Heart right ventricle (tissue), 16 donors: ENCODE data around the gene RAB33B. TPM values are rescaled to one million over a fixed set of nuclear protein-coding genes. Genes with fewer than 3 reads are reported as not detected.
A peak's percentile ranks its signal among the peaks of the same experiment; 100 is the strongest.

ENCODE experiments used
- ATAC-seq, 8 donors: fragments of 200-7000 bp; cut with Tn5 transposase; one replicate each; pipeline ENCODE4 v1.9.1; 2020; ENCODE audit warnings: mild to moderate bottlenecking in 8 of 8, moderate library complexity in 8 of 8, moderate number of reproducible peaks in 1 of 8
- DNase-seq, 2 donors: peaks; one replicate each; pipeline ENCODE4 v3.0.0-alpha.2; 2020
- H3K27ac ChIP-seq, 10 donors: fragments of 200-600 bp; sonication (generic) in 2 of 10; one replicate each; pipeline versions ENCODE4 v1.5.0 to v1.8.0; 2020 to 2022; ENCODE audit warnings: mild to moderate bottlenecking in 3 of 10
- H3K27me3 ChIP-seq, 7 donors: fragments of 200-600 bp; one replicate each; pipeline ENCODE4 v1.8.0; 2021 to 2022; ENCODE audit warnings: mild to moderate bottlenecking in 2 of 7
- H3K36me3 ChIP-seq, 9 donors: fragments of 200-600 bp; sonication (generic) in 1 of 9; one replicate each; pipeline versions ENCODE4 v1.5.0 to v1.8.0; 2020 to 2022; ENCODE audit warnings: mild to moderate bottlenecking in 2 of 9
- H3K4me1 ChIP-seq, 9 donors: fragments of 200-600 bp; sonication (generic) in 1 of 9; one replicate each; pipeline versions ENCODE4 v1.5.0 to v1.8.0; 2020 to 2022; ENCODE audit warnings: mild to moderate bottlenecking in 4 of 9
- H3K4me3 ChIP-seq, 10 donors: fragments of 200-600 bp; sonication (generic) in 2 of 10; one replicate each; pipeline versions ENCODE4 v1.5.0 to v1.8.0; 2020 to 2022; ENCODE audit warnings: mild to moderate bottlenecking in 7 of 10, moderate library complexity in 2 of 10
- H3K9me3 ChIP-seq, 11 donors: fragments of 200-600 bp in 10 of 11; sonication (generic) in 2 of 11; one replicate each; pipeline versions ENCODE4 v1.5.0 to v1.8.0; 2013 to 2022; ENCODE audit warnings: mild to moderate bottlenecking in 2 of 11, control low read depth in 1 of 11, moderate library complexity in 1 of 11
- CTCF ChIP-seq, 9 donors: fragments of 200-600 bp; sonication (generic) in 2 of 9; IDR thresholded peaks; one replicate each; pipeline versions ENCODE4 v1.5.0 to v1.8.0; 2021 to 2022; ENCODE audit warnings: antibody characterized with exemption in 9 of 9, mild to moderate bottlenecking in 5 of 9, moderate library complexity in 1 of 9
- WGBS, 2 donors: extraction: QIAGEN DNeasy Blood & Tissue Kit; methylation state at CpG; one replicate each; pipeline ENCODE4 v1.1.7; 2013; ENCODE audit warnings: inconsistent platforms in 1 of 2; 5-methylcytosine and 5-hydroxymethylcytosine counted together
- intact Hi-C, 10 donors: fragments of 100-400 bp; cut with DNase I; formaldehyde crosslinking; loops; one replicate each; pipeline versions ENCODE4 v1.11.1 to v1.14.2; 2022
- polyA plus RNA-seq, 2 donors: library from polyadenylated mRNA; stranded (reverse); fragments of 200-250 nt; gene quantifications; one replicate each; pipeline ENCODE4 v1.2.3, GENCODE V29; 2013
- total RNA-seq, 10 donors: library from RNA; stranded (reverse); fragmentation: NEBNext Ultra II Directional in 3 of 10; extraction: Animal tissue kit (Norgen Biotek cat#: 25700) in 3 of 10; gene quantifications; one replicate each; pipeline versions ENCODE4 v1.2.1 to v1.2.4, GENCODE V29; 2021 to 2023
- donor health status: Arrhythmogenic right ventricular cardiomyopathy.
- donor health status: ischemic (EF 13 %, LVEDD 7.1; RV severe dilation, severe dysfunction).
- donor health status: healthy with polysubstance abuse.
- donor health status: DM: no; HTN: yes; CAD: no.
- donor health status: DM: no; HTN: no; CAD: no.
- donor health status: ischemic (EF 25% LVEDD 6.9; RV normal size, moderate dysfunction).
- donor health status: ischemic (EF 25% LVEDD 5.7; RV mildly dilated, moderate dysfunction).
- donor health status: healthy.
- donor health status: DM: yes; HTN: yes; CAD: no.
- donor health status: Ischemic cardiomyopathy.
- donor health status: ischemic (EF 35%, LVEDD 5.7; RV mildly dilated, moderate dysfunction).
- donor health status: nonischemic (EF 11% LVEDD 7.7; RV severe dilation, severe dysfunction).
- donor health status: DM: yes; HTN: yes; CAD: no.
- donor health status: PGD.
- donor health status: ischemic (EF 29% LVEDD 5.4; RV normal size, mild dysfunction).
- donor health status: nonischemic (EF 23%, LVEDD 6.1; RV moderate dilation, normal function).

RAB33B gene
- total and polyA plus RNA-seq, 12 donors, result 2.4 to 7.5 (median 6.6) TPM

- 96% methylated on average over 4 of the region's 4 CpGs for WGBS, 2 donors
- no peak for DNase-seq
- H3K4me3 ChIP-seq, result no peak overlapping the region
- ATAC-seq, result no peak
- peaks cover 0 to 38% (median 13%) of the 10 kb centered on the region in 9 donors for H3K36me3 ChIP-seq
- TF ChIP-seq CTCF (IDR thresholded peaks at IDR 0.05), result no peak
- H3K4me1 ChIP-seq, result peaks cover 0 to 4% (median 0%) of the 10 kb centered on the region in 9 donors
- H3K27ac ChIP-seq, result no peak overlapping the region
- intact Hi-C loops, result no loop called here
- H3K9me3 ChIP-seq, result peaks cover 0 to 12% (median 5%) of the 10 kb centered on the region in 11 donors
- no peaks in the 10 kb centered on the region for H3K27me3 ChIP-seq
These were observed 22.4 kb downstream of the RAB33B start for GRCh38 chr4:139476363-139476762.

GRCh38 chr4:139481465-139481864, 27.5 kb downstream of the RAB33B start:
- TF ChIP-seq CTCF (IDR thresholded peaks at IDR 0.05), result no peak
- Histone ChIP-seq H3K27me3 (no peaks in the 10 kb centered on the region), H3K9me3 (no peaks in the 10 kb centered on the region), H3K36me3 (peaks cover 0 to 3% (median 0%) of the 10 kb centered on the region in 9 donors), H3K4me3 (no peak overlapping the region), H3K4me1 (peaks cover 0 to 5% (median 0%) of the 10 kb centered on the region in 9 donors), H3K27ac (no peak overlapping the region)
- ATAC-seq, result peak in 1 of 8 donors; percentile 76
- intact Hi-C loops, result no loop called here
- whole genome bisulfite sequencing, 2 donors, result 64 to 79% methylated on average over 1 of the region's 1 CpG
- DNase-seq, result no peak

GRCh38 chr4:139483000-139483399, 29.1 kb downstream of the RAB33B start:
- H3K4me3 ChIP-seq, result no peak overlapping the region
- H3K36me3 ChIP-seq, result no peaks in the 10 kb centered on the region
- DNase-seq (no peak), ATAC-seq (no peak)
- intact Hi-C loops, result no loop called here
- H3K27me3 ChIP-seq, result no peaks in the 10 kb centered on the region
- no peak overlapping the region for H3K27ac ChIP-seq
- no peak for TF ChIP-seq CTCF (IDR thresholded peaks at IDR 0.05)
- WGBS, 2 donors, result 93 to 95% methylated on average over 3 of the region's 3 CpGs
- H3K4me1 ChIP-seq, result peaks cover 0 to 5% (median 0%) of the 10 kb centered on the region in 9 donors
- H3K9me3 ChIP-seq, result no peaks in the 10 kb centered on the region

GRCh38 chr4:139484783-139485311, 30.9 kb downstream of the RAB33B start:
- Histone ChIP-seq H3K27ac (no peak overlapping the region), H3K9me3 (no peaks in the 10 kb centered on the region), H3K4me3 (no peak overlapping the region), H3K4me1 (peaks cover 0 to 5% (median 0%) of the 10 kb centered on the region in 9 donors), H3K36me3 (no peaks in the 10 kb centered on the region), H3K27me3 (no peaks in the 10 kb centered on the region)
- no peak for TF ChIP-seq CTCF (IDR thresholded peaks at IDR 0.05)
- intact Hi-C loops, result no loop called here
- ATAC-seq (no peak), DNase-seq (no peak)
- WGBS, 2 donors, result 87 to 91% methylated on average over 11 of the region's 11 CpGs
